ENCODE measurements around the gene OPN4.

- TF ChIP-seq, protein P1, sequence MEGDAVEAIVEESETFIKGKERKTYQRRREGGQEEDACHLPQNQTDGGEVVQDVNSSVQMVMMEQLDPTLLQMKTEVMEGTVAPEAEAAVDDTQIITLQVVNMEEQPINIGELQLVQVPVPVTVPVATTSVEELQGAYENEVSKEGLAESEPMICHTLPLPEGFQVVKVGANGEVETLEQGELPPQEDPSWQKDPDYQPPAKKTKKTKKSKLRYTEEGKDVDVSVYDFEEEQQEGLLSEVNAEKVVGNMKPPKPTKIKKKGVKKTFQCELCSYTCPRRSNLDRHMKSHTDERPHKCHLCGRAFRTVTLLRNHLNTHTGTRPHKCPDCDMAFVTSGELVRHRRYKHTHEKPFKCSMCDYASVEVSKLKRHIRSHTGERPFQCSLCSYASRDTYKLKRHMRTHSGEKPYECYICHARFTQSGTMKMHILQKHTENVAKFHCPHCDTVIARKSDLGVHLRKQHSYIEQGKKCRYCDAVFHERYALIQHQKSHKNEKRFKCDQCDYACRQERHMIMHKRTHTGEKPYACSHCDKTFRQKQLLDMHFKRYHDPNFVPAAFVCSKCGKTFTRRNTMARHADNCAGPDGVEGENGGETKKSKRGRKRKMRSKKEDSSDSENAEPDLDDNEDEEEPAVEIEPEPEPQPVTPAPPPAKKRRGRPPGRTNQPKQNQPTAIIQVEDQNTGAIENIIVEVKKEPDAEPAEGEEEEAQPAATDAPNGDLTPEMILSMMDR (IDR thresholded peaks at IDR 0.05), result no peak
- no peak for TF ChIP-seq POLR2A (IDR thresholded peaks at IDR 0.05)
These were observed 5.5 kb downstream of the OPN4 start for GRCh38 chr10:86659721-86660453.

All from body of pancreas (tissue), 4 donors.